HEK293T (cell line): ENCODE results near the gene BAIAP2L1.

Experiments
- BHLHE40 ChIP-seq: fragments of 450-650 bp; IDR thresholded peaks from 2 replicates; pipeline ENCODE4 v1.6.1; 2016; ENCODE audit warnings: mild to moderate bottlenecking, moderate library complexity, borderline replicate concordance
- CTBP1 ChIP-seq: fragments of 450-650 bp; IDR thresholded peaks from 2 replicates; pipeline ENCODE4 v1.6.1; 2016; ENCODE audit warnings: borderline replicate concordance
- ELF4 ChIP-seq: fragments of 450-650 bp; IDR thresholded peaks from 2 replicates; pipeline ENCODE4 v1.6.1; 2017; ENCODE audit warnings: antibody characterized with exemption
- FOXA1 ChIP-seq: fragments of 450-650 bp; IDR thresholded peaks from 2 replicates; pipeline ENCODE4 v1.6.1; 2016; ENCODE audit warnings: mild to moderate bottlenecking
- FOXK2 ChIP-seq: fragments of 450-650 bp; IDR thresholded peaks from 2 replicates; pipeline ENCODE4 v1.6.1; 2016; ENCODE audit warnings: mild to moderate bottlenecking
- FOXM1 ChIP-seq: fragments of 450-650 bp; IDR thresholded peaks from 2 replicates; pipeline ENCODE4 v1.6.1; 2017; ENCODE audit warnings: mild to moderate bottlenecking, borderline replicate concordance
- LEF1 ChIP-seq: fragments of 450-650 bp; IDR thresholded peaks from 2 replicates; pipeline ENCODE4 v1.6.1; 2017; ENCODE audit warnings: mild to moderate bottlenecking, borderline replicate concordance
- PKNOX1 ChIP-seq: fragments of 450-650 bp; IDR thresholded peaks from 2 replicates; pipeline ENCODE4 v1.6.1; 2016
- SP1 ChIP-seq: fragments of 450-650 bp; IDR thresholded peaks from 2 replicates; pipeline ENCODE4 v1.6.1; 2017
- SUZ12 ChIP-seq: fragments of 450-650 bp; IDR thresholded peaks from 2 replicates; pipeline ENCODE4 v1.6.1; 2016; ENCODE audit warnings: mild to moderate bottlenecking
- TARDBP ChIP-seq: fragments of 450-650 bp; IDR thresholded peaks from 2 replicates; pipeline ENCODE4 v1.6.1; 2016
- ZNF384 ChIP-seq: fragments of 450-650 bp; IDR thresholded peaks from 2 replicates; pipeline ENCODE4 v1.6.1; 2016

- no peak for TF ChIP-seq ELF4
- no peak for TF ChIP-seq FOXM1
- no peak for TF ChIP-seq SP1
- TF ChIP-seq SUZ12: no peak
- TF ChIP-seq CTBP1: no peak
- no peak; the same call in 1 of the 2 replicates for TF ChIP-seq PKNOX1
- TF ChIP-seq FOXK2: no peak
- no peak for TF ChIP-seq BHLHE40
- TF ChIP-seq TARDBP: no peak
- no peak for TF ChIP-seq FOXA1
- TF ChIP-seq ZNF384: no peak
- no peak for TF ChIP-seq LEF1
Measured at GRCh38 chr7:98398567-98399372, 2.1 kb downstream of the BAIAP2L1 start.
